GM18867 (cell line): Measurements from ENCODE around the gene C2CD4A.
"Not testable (repeated sequence)": the region's sequence is repeated elsewhere in the genome, so short reads cannot be mapped to it uniquely, and the experiment has no call there.

Experiments
- ATAC-seq: cut with Tn5 transposase; IDR thresholded peaks from one replicate; pipeline ENCODE4 v1.9.1; 2021; ENCODE audit warnings: mild to moderate bottlenecking, moderate library complexity; ENCODE audit not compliant: unreplicated experiment

The C2CD4A gene, protein sequence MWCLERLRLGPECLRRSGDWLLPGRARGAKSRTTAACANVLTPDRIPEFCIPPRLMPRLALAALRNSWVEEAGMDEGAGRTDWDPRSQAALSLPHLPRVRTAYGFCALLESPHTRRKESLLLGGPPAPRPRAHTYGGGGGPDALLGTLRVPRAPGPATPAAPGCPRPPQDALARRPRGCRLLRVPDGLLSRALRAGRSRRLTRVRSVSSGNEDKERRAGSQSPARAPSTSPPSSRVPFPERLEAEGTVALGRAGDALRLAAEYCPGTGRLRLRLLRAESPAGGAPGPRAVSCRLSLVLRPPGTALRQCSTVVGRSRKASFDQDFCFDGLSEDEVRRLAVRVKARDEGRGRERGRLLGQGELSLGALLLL

DNA sequence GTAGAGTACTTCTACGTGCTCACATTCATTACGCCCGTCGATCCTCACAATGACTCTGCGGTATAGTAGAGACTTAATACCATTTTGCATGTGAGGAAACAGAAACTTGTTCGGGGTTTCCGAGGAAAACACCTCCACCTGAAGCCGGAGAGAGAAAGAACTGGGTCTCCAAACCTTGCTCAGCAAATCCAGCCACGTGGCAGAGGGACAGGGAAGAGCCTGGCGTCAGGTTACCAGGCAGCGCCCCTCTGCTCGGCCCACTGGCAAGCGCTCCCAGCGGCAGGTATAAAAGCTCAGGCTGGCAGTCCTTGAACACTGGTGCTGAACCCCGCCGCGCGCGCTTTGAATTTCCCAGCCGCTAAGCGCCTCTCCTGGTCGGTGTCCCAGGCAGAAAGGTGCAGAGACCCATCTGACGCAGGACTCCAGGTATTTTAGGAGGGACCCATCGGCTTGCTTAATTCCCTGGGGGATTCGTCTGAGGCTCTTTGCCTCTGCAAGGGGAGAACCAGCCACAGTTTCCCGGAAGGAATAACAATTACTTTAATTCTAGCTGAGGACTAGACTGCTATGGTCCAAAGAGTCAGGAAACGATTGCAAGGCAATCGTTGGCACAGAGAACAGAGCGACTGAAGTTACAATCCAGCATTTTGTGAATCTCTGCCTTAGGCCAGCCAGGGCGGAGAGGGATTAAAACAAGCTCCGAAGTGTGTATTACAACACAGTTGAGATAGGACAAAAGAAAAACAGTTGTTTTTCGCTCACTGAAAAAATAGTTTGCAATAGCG is at the start of gene C2CD4A:
C2CD4A (plus strand) TSS at position 315 of the 785 bp plus-strand sequence. CDS start 637 bp downstream, outside the sequence.
- ATAC-seq: peak; percentile 48

DNA sequence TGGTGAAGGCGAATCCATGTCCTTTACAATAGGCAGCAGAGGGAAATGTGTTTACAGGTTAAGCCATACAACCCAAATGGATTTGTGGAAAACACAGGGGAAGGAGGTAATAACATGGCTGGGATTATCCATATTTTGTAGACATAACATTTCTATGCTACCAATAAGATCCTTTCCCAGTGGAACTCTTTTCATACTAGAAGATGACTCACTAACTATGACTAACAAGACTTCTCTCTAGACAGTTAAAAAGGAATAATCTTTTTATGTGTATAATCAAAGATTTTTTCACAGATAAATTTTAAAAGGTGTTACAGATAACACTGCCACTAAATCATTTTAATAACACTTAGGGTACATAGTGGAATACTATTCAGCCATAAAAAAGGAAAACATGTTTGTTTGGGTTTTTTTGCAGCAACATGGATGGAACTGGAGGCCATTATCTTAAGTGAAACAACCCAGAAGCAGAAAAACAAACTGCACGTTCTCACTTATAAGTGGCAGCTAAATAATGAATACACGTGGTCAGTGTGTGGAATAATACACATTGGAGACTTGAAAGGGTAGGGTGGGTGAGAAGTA is 46.1 kb upstream of the C2CD4A start:
- ATAC-seq: no peak

- no peak for ATAC-seq
These were observed 44.7 kb upstream of the C2CD4A start for GRCh38 chr15:62021991-62022600.

GRCh38 chr15:62026487-62027262 is 40.1 kb upstream of the C2CD4A start:
- peak; percentile 61 for ATAC-seq

DNA sequence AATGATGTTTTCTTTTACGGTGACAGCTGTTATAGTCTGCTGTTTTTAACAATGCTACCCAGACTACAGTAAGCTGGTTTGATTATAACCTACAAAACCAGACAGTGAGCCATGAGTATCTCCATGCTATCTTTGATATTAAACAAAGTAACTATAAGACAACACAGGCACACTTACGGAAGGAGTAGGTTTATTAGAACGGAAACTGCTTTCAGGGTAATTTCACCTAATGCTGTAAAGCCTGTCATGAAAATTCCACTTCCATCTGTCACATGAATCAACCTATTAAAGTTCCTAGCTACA is 39.6 kb upstream of the C2CD4A start:
- no peak for ATAC-seq

GRCh38 chr15:62027916-62028315 is 38.9 kb upstream of the C2CD4A start:
- ATAC-seq: no peak

DNA sequence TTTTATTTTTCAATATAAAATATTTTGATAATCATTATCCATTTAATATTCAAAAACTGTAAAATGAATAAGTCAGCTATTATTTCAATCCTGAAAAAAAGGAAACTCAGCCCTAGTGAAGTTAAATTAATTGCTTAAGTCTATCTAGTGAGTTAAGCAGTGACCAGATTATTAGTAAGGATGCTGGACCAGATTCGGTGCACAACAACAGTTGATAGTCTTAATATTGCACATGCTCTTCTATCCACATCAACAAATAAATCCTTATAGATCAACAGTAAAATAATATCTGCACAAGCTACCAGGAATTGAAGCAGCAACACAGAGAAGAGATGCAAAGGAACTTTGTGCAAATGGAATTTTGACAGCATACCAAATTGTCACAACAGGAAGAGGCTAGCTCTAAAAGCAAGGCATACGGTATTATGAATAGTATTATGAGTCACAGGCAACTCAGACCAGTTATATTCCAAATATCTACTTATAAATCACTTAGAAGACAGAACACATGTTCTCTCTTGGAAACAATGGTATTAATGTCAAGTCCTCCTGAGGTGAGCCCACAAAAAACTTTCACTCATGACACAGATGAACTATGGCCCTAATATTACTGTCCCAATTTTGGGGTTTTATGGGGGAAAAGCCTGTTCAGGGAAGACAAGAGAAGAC is 31.4 kb upstream of the C2CD4A start:
- no peak for ATAC-seq

DNA sequence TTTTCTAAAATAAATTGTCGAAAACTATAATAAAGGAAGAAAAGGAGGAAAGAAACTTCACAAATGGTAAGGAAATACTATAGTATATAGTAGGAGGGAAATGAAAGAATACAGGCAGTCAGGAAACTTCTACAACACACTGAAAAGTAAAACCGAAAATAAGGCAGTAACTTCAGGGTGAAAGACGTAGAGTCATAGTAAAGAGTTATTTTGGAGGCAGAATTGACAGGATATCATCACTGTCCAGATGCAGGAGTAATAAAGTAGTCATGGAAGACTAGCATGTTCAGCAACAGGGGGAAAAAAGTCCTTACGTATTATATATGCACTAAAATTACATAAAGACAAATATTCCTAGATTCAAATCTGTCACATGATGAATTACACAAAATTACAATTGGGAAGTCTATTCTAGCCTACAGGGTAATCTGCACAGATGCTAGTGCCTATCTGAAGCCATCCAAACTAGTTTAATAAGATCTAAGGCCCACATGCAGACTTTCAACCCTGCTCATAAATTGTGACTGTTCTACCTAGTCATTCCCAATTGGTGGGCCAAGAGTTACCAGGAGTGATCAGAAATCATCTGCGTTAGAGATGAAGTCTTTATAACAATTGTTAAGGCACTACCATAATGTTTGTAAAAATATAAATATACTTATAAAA is 20.6 kb upstream of the C2CD4A start:
- peak; percentile 77 for ATAC-seq

DNA sequence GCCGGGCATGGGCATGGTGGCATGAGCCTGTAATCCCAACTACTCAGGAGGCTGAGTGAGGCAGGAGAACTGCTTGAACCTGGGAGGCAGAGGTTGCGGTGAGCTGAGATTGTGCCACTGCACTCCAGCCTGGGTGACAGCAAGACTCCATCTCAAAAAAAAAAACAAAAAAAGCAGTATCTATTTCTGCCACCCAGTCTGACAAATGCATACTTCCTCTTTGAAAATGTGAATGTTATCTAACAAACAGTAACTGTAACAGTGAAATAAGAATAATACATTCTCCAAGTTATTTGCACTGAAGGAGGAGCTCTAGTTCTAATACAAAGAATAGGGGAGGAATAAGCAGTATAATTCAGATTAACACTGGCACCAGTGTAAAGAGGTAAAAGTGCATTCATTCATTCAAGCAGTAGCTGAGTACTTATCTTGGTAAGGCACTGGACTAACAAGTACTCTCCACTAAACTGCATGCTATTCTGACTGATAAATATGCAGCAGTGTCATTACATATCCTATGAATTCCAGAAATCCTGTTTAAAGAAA is 19.4 kb upstream of the C2CD4A start:
- peak; percentile 42 for ATAC-seq

- ATAC-seq: not testable (repeated sequence)
These were observed 18.5 kb upstream of the C2CD4A start for GRCh38 chr15:62048254-62048653.

GRCh38 chr15:62050115-62050514 is 16.7 kb upstream of the C2CD4A start:
- no peak for ATAC-seq

- no peak for ATAC-seq
These were observed 15.6 kb upstream of the C2CD4A start for GRCh38 chr15:62051166-62051565.

DNA sequence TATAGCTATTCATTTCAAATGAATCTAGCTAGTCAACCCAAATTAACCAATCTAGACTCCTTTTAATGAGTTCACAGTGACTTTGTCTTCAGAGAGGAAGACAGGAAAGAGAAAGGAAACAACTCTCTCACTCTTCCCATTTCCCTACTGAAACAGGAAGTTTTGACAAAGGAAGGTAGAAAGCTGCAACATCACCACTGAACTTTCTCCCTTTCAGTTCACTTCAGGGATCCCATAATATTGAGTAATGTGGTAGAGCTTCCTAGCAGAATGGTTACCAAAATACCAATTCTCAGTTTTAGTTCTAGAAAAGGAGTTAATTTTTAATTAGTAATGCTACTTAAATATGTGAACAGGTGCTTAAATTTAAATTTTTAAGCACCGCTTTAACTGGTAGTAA is 14.1 kb upstream of the C2CD4A start:
- ATAC-seq: no peak

GRCh38 chr15:62053439-62054085 is 13.2 kb upstream of the C2CD4A start:
- no peak for ATAC-seq

DNA sequence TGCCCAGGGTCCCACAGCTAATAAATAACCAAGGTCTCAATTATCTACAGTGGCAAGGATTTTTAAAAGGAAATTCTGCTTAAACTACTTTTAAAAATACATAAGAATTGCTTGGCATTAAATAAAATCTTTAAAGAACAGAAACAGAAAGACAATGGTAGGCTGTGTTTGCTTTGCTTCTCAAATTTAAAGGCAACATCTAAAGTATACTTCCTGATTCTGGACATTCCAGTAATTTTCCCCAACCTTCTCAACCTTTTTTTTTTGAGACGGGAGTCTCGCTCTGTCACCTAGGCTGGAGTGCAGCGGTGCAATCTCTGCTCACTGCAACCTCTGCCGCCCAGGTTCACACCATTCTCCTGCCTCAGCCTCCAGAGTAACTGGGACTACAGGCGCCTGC is 11.8 kb upstream of the C2CD4A start:
- ATAC-seq: no peak

- no peak for ATAC-seq
These were observed 9.3 kb upstream of the C2CD4A start for GRCh38 chr15:62057341-62057980.

GRCh38 chr15:62058327-62059028 is 8.3 kb upstream of the C2CD4A start:
- no peak for ATAC-seq
